ENCODE data around the gene CEP57. TPM values are rescaled to one million over a fixed set of nuclear protein-coding genes. Genes with fewer than 3 reads are reported as not detected.

CEP57 gene
- total and polyA plus RNA-seq, 2 donors (not counting 1 experiment from before 2014, with no cell fraction given): 19.0 to 82.9 TPM

DNA sequence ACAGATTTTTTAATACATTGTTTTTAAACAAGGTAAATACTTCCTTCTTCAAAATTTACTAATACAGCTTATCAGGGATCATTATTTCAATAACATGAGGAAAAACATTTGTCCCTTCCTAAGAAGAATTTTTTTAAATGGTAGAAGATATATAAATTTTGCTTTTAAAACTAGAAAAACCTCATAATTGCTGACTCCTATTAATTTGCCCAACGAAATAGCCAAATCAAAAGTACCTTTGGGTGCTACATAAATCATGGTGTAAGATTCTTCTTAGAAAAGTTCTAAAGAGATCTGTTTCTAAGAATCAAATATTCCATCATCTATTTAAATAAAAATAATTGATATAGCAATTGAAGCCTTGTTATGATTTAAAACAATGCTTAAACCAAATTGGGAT is 54.9 kb downstream of the CEP57 start:
- intact Hi-C loops (cut with micrococcal nuclease): no loop called here
- Histone ChIP-seq H3K4me2 (replicated peaks; ENCODE audit: low read depth, low read length, poor library complexity, severe bottlenecking) (no peak overlapping the region), H3K9me3 (ENCODE audit: control extremely low read depth in 1 of 3, control insufficient read depth in 2 of 3, insufficient read depth in 1 of 3, low read length in 2 of 3) (no peaks in the 10 kb centered on the region), H3K27me3 (replicated peaks in 1 of 4; ENCODE audit: control extremely low read depth in 1 of 4, control insufficient read depth in 3 of 4, insufficient read depth in 4 of 4, low read length in 3 of 4) (no peaks in the 10 kb centered on the region), H3K4me3 (ENCODE audit: control extremely low read depth in 1 of 5, extremely low read depth in 1 of 5, insufficient read depth in 1 of 5, low read depth in 2 of 5, low read length in 4 of 5) (no peak overlapping the region), H3K36me3 (replicated peaks in 1 of 2; ENCODE audit: control extremely low read depth in 1 of 2, control insufficient read depth in 1 of 2, extremely low read depth in 1 of 2, insufficient read depth in 2 of 2, low read length in 1 of 2) (peaks cover 0 to 23% of the 10 kb centered on the region in 2 experiments), H3K79me2 (ENCODE audit: control insufficient read depth, insufficient read depth, low read length) (no peaks in the 10 kb centered on the region), H2AFZ (ENCODE audit: insufficient read depth, low read depth, low read length, poor library complexity, severe bottlenecking) (no peak overlapping the region), H3K27ac (ENCODE audit: low read length in 2 of 2) (no peak overlapping the region), H3K9ac (ENCODE audit: low read length) (no peak overlapping the region), H4K20me1 (ENCODE audit: control insufficient read depth, insufficient read depth, low read length, poor library complexity, severe bottlenecking) (no peaks in the 10 kb centered on the region), H3K4me1 (ENCODE audit: control insufficient read depth in 2 of 2, insufficient read depth in 2 of 2, low read length in 2 of 2) (no peaks in the 10 kb centered on the region)
- DNase-seq: no peak
- ChIA-PET CTCF (interaction anchor here (0.7 to 2.2 kb wide), 3 partner anchors 9 to 549 kb away, joined by 3 to 12 read pairs (median 3); no protein-coding TSS in a partner anchor), POLR2A (no interaction called here)
- Mint-ChIP-seq H3K4me1 (no peaks in the 10 kb centered on the region), H3K27ac (no peak overlapping the region), H3K4me3 (no peak overlapping the region), H3K9me3 (ENCODE audit: insufficient read depth) (no peaks in the 10 kb centered on the region), H3K27me3 (no peaks in the 10 kb centered on the region)
- no peak for TF ChIP-seq EZH2 (IDR thresholded peaks at IDR 0.05; ENCODE audit: borderline replicate concordance, insufficient read depth, low read depth, low read length, poor library complexity, severe bottlenecking)
- ATAC-seq (ENCODE audit: low read depth): no peak
- WGBS (ENCODE audit: insufficient coverage): no CpG with 5 or more reads among the region's 1 CpG

DNA sequence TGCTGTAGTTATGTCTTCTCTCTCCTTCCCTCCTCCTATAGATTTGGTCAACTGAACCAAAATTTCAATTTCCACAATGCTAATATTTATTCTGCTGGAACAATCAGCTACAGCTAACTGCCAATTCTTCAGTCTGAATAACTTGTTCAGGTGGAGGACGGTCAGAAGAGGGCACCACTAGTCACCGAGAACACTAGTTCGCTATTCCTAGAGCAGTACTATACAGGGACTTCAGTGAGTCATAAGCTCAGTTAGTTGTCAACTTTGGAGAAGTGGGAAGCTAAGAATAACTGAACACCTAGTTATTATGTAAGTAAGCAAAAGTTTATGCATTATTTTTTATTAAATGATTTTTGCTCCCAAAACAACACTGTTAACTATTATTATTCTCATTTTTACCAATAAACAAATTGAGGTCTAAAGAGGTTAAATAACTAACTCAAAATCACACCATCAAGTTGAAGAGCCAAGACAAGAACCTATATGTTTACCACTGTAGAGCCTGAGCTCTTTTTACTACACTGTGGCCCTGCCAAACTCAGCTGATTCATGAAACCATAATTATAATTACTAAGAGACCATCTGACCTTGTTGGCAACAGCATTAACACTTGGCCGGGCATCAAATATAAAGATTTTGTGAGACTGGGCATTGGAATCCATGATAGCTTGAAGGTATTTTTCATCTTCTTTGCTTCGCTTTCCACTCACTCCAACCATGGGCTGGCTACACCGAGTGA is 59.0 kb downstream of the CEP57 start:
- Histone ChIP-seq H3K79me2 (ENCODE audit: control insufficient read depth, insufficient read depth, low read length) (no peaks in the 10 kb centered on the region), H3K4me3 (ENCODE audit: control extremely low read depth in 1 of 5, extremely low read depth in 1 of 5, insufficient read depth in 1 of 5, low read depth in 2 of 5, low read length in 4 of 5) (no peak overlapping the region), H3K27ac (ENCODE audit: low read length in 2 of 2) (no peak overlapping the region), H3K4me2 (replicated peaks; ENCODE audit: low read depth, low read length, poor library complexity, severe bottlenecking) (no peak overlapping the region), H4K20me1 (ENCODE audit: control insufficient read depth, insufficient read depth, low read length, poor library complexity, severe bottlenecking) (no peaks in the 10 kb centered on the region), H3K27me3 (replicated peaks in 1 of 4; ENCODE audit: control extremely low read depth in 1 of 4, control insufficient read depth in 3 of 4, insufficient read depth in 4 of 4, low read length in 3 of 4) (no peaks in the 10 kb centered on the region), H3K4me1 (ENCODE audit: control insufficient read depth in 2 of 2, insufficient read depth in 2 of 2, low read length in 2 of 2) (no peaks in the 10 kb centered on the region), H3K9ac (ENCODE audit: low read length) (no peak overlapping the region), H2AFZ (ENCODE audit: insufficient read depth, low read depth, low read length, poor library complexity, severe bottlenecking) (no peak overlapping the region), H3K36me3 (replicated peaks in 1 of 2; ENCODE audit: control extremely low read depth in 1 of 2, control insufficient read depth in 1 of 2, extremely low read depth in 1 of 2, insufficient read depth in 2 of 2, low read length in 1 of 2) (peaks cover 0 to 20% of the 10 kb centered on the region in 2 experiments), H3K9me3 (ENCODE audit: control extremely low read depth in 1 of 3, control insufficient read depth in 2 of 3, insufficient read depth in 1 of 3, low read length in 2 of 3) (no peaks in the 10 kb centered on the region)
- POLR2A ChIA-PET: no interaction called here
- TF ChIP-seq, protein P1, sequence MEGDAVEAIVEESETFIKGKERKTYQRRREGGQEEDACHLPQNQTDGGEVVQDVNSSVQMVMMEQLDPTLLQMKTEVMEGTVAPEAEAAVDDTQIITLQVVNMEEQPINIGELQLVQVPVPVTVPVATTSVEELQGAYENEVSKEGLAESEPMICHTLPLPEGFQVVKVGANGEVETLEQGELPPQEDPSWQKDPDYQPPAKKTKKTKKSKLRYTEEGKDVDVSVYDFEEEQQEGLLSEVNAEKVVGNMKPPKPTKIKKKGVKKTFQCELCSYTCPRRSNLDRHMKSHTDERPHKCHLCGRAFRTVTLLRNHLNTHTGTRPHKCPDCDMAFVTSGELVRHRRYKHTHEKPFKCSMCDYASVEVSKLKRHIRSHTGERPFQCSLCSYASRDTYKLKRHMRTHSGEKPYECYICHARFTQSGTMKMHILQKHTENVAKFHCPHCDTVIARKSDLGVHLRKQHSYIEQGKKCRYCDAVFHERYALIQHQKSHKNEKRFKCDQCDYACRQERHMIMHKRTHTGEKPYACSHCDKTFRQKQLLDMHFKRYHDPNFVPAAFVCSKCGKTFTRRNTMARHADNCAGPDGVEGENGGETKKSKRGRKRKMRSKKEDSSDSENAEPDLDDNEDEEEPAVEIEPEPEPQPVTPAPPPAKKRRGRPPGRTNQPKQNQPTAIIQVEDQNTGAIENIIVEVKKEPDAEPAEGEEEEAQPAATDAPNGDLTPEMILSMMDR (IDR thresholded peaks at IDR 0.05): no peak
- Mint-ChIP-seq H3K4me1 (no peaks in the 10 kb centered on the region), H3K27me3 (no peaks in the 10 kb centered on the region), H3K27ac (peak overlapping the region; percentile 21), H3K4me3 (no peak overlapping the region), H3K9me3 (ENCODE audit: insufficient read depth) (no peaks in the 10 kb centered on the region)
- CTCF ChIA-PET: interaction anchor here (0.5 to 4.8 kb wide), 13 partner anchors 9 to 577 kb away, joined by 3 to 37 read pairs (median 5); partner anchors contain the start of genes CCDC82, CEP57, FAM76B and JRKL
- ATAC-seq (ENCODE audit: low read depth) (no peak), DNase-seq (peak; percentile 29)
- intact Hi-C loops (cut with micrococcal nuclease): no loop called here
- WGBS (ENCODE audit: insufficient coverage): 81% methylated on average over 4 of the region's 6 CpGs

Measured in B cell (primary cell).